Caki2 (cell line): Measurements from ENCODE around the gene SOX18. TPM values are rescaled to one million over a fixed set of nuclear protein-coding genes. Genes with fewer than 3 reads are reported as not detected.

Experiments
- DNase-seq: peaks from one replicate; pipeline ENCODE4 v3.0.0-alpha.2; 2015; ENCODE audit warnings: low read depth
- in situ Hi-C: cut with HindIII; loops from 2 replicates; pipeline ENCODE4 v1.10.0; 2016; ENCODE audit warnings: low sequenced_read_pairs, low pct_unique_long_range_greater_than_20kb, mixed read lengths
- total RNA-seq: library from RNA; depleted of rRNA; stranded (reverse); fragments of >200 nt; shearing (Covaris generic); gene quantifications from 2 replicates; pipeline ENCODE4 v1.2.3, GENCODE V29; 2014; ENCODE audit warnings: low replicate concordance

The SOX18 gene
- total RNA-seq, 1 experiment from 2014 or later: 0.37 TPM

- in situ Hi-C loops: no loop called here
Observed at GRCh38 chr20:64045346-64046011, 4.0 kb downstream of the SOX18 start.

GRCh38 chr20:64044484-64045247, 4.8 kb downstream of the SOX18 start:
- in situ Hi-C loops: no loop called here
- DNase-seq: peak; percentile 67

More at GRCh38 chr20:64045346-64046011, 4.0 kb downstream of the SOX18 start:
- no peak for DNase-seq

GRCh38 chr20:64043768-64044167, 5.7 kb downstream of the SOX18 start:
- DNase-seq: no peak
- in situ Hi-C loops: no loop called here

- no peak for DNase-seq
- in situ Hi-C loops: no loop called here
Observed at GRCh38 chr20:64042054-64042781, 7.2 kb downstream of the SOX18 start.

- in situ Hi-C loops: no loop called here
- no peak for DNase-seq
Observed at GRCh38 chr20:64041781-64042053, 7.7 kb downstream of the SOX18 start.

GRCh38 chr20:64041040-64041780, 8.2 kb downstream of the SOX18 start:
- in situ Hi-C loops: no loop called here
- DNase-seq: no peak

GRCh38 chr20:64040231-64041039, 9.0 kb downstream of the SOX18 start:
- in situ Hi-C loops: no loop called here
- no peak for DNase-seq

- no peak for DNase-seq
- in situ Hi-C loops: no loop called here
Observed at GRCh38 chr20:64039293-64040160, 9.9 kb downstream of the SOX18 start.

GRCh38 chr20:64038565-64039292, 10.7 kb downstream of the SOX18 start:
- peak; percentile 89 for DNase-seq

GRCh38 chr20:64038224-64038564, 11.2 kb downstream of the SOX18 start:
- no peak for DNase-seq
- in situ Hi-C loops: no loop called here

More at GRCh38 chr20:64038565-64039292, 10.7 kb downstream of the SOX18 start:
- in situ Hi-C loops: no loop called here

GRCh38 chr20:64037498-64038213, 11.8 kb downstream of the SOX18 start:
- no peak for DNase-seq
- in situ Hi-C loops: no loop called here

- in situ Hi-C loops: no loop called here
- no peak for DNase-seq
Observed at GRCh38 chr20:64037199-64037497, 12.3 kb downstream of the SOX18 start.

GRCh38 chr20:64036346-64037198, 12.9 kb downstream of the SOX18 start:
- DNase-seq: no peak
- in situ Hi-C loops: no loop called here

- DNase-seq: no peak
- in situ Hi-C loops: no loop called here
Observed at GRCh38 chr20:64035933-64036345, 13.5 kb downstream of the SOX18 start, which contains the start of gene C20orf204. Gene C20orf204 (plus strand): TSS chr20:64036182. CDS start chr20:64036324, 142 bp downstream.
